SK-N-SH (cell line): ENCODE results near the gene DDIT3. TPM values are rescaled to one million over a fixed set of nuclear protein-coding genes. Genes with fewer than 3 reads are reported as not detected.

Experiments
- CTCF ChIA-PET: fragments of 300-600, 350-600 bp; formaldehyde crosslinking; extraction: SDS; loops from one replicate; lab custom pipeline; 2021; lab: Yijun Ruan, JAX
- POLR2A ChIA-PET: fragments of 350-600 bp; sonication (Branson Sonifier 250); formaldehyde crosslinking; extraction: SDS; loops from one replicate; lab custom pipeline; 2020; ENCODE audit warnings: antibody characterized with exemption, inconsistent platforms; lab: Yijun Ruan, JAX
- DNase-seq: peaks from one replicate; pipeline ENCODE4 v3.0.0; 2012
- H2AFZ ChIP-seq: fragments of 200-600 bp; sonication (generic); 2 replicates; pipeline ENCODE4 v1.8.1; 2016; ENCODE audit warnings: antibody characterized with exemption, mild to moderate bottlenecking, low read depth
- H3F3A ChIP-seq: fragments of 200-600 bp; sonication (generic); replicated peaks from 2 replicates; pipeline ENCODE3; 2016; ENCODE audit warnings: antibody characterized with exemption, mild to moderate bottlenecking; ENCODE audit not compliant: insufficient read depth
- H3K27ac ChIP-seq, 2 experiments: fragments of 200-500 bp in 1 of 2; fragments of 200-600 bp in 1 of 2; sonication (Bioruptor generic) in 1 of 2; sonication (generic), shearing (Covaris generic) in 1 of 2; 2 replicates each; pipeline versions ENCODE4 v1.5.1 to v1.6.1; 2014 to 2016; ENCODE audit warnings: low read depth in 2 of 2, inconsistent platforms in 1 of 2, low read length in 1 of 2, mild to moderate bottlenecking in 1 of 2, mixed read lengths in 1 of 2
- H3K27me3 ChIP-seq: fragments of 200-600 bp; sonication (generic), shearing (Covaris generic); 2 replicates; pipeline ENCODE4 v1.6.1; 2016; ENCODE audit warnings: mixed run types; ENCODE audit not compliant: insufficient read depth
- H3K36me3 ChIP-seq, 2 experiments: fragments of 200-500 bp in 1 of 2; fragments of 200-600 bp in 1 of 2; sonication (Bioruptor generic) in 1 of 2; sonication (generic) in 1 of 2; replicated peaks in 1 of 2; 2 replicates each; pipeline versions ENCODE3 to v1.5.1; 2014 to 2016; ENCODE audit warnings: low read length in 1 of 2, mild to moderate bottlenecking in 1 of 2; ENCODE audit not compliant: insufficient read depth in 2 of 2, control insufficient read depth in 1 of 2
- H3K4me1 ChIP-seq, 2 experiments: fragments of 200-500 bp in 1 of 2; fragments of 200-600 bp in 1 of 2; sonication (Bioruptor generic) in 1 of 2; sonication (generic), shearing (Covaris generic) in 1 of 2; 2 replicates each; pipeline versions ENCODE4 v1.5.1 to v1.6.1; 2014 to 2016; ENCODE audit warnings: low read depth in 1 of 2, low read length in 1 of 2, mixed run types in 1 of 2; ENCODE audit not compliant: insufficient read depth in 2 of 2, control insufficient read depth in 1 of 2
- H3K4me2 ChIP-seq: fragments of 200-600 bp; sonication (generic), shearing (Covaris generic); 2 replicates; pipeline ENCODE4 v1.6.1; 2017; ENCODE audit warnings: mixed run types
- H3K4me3 ChIP-seq, 2 experiments: fragments of 200-500 bp in 1 of 2; fragments of 200-600 bp in 1 of 2; sonication (Bioruptor generic) in 1 of 2; sonication (generic), shearing (Covaris generic) in 1 of 2; 2 replicates each; pipeline versions ENCODE4 v1.5.1 to v1.8.1; 2014 to 2016; ENCODE audit warnings: low read depth in 2 of 2, inconsistent platforms in 1 of 2, low read length in 1 of 2, mild to moderate bottlenecking in 1 of 2, mixed read lengths in 1 of 2, moderate library complexity in 1 of 2
- H3K79me2 ChIP-seq: fragments of 200-600 bp; sonication (generic); 2 replicates; pipeline ENCODE4 v1.8.1; 2017; ENCODE audit warnings: mild to moderate bottlenecking; ENCODE audit not compliant: insufficient read depth
- H3K9ac ChIP-seq: fragments of 200-600 bp; sonication (generic); 2 replicates; pipeline ENCODE4 v1.6.1; 2017; ENCODE audit warnings: mixed run types
- H3K9me2 ChIP-seq: fragments of 200-600 bp; sonication (generic); 2 replicates; pipeline ENCODE4 v1.6.1; 2017; ENCODE audit warnings: mixed run types
- H3K9me3 ChIP-seq: fragments of 200-600 bp; sonication (generic); 2 replicates; pipeline ENCODE4 v1.6.1; 2017; ENCODE audit warnings: mixed run types, mild to moderate bottlenecking, moderate library complexity
- H4K20me1 ChIP-seq: fragments of 200-600 bp; sonication (generic); 2 replicates; pipeline ENCODE4 v1.6.1; 2017; ENCODE audit warnings: mild to moderate bottlenecking, mixed run types; ENCODE audit not compliant: insufficient read depth
- ELF1 ChIP-seq: IDR thresholded peaks from 2 replicates; pipeline ENCODE4 v1.4.0; 2012
- EP300 ChIP-seq, 2 experiments: IDR thresholded peaks; 2 replicates each; pipeline versions ENCODE4 v1.4.0 to v1.6.1; 2012; ENCODE audit warnings: borderline replicate concordance in 1 of 2, low read depth in 1 of 2, low read length in 1 of 2
- GATA2 ChIP-seq: sonication (generic); formaldehyde crosslinking; IDR thresholded peaks from 2 replicates; pipeline ENCODE4 v1.5.0; 2020; ENCODE audit warnings: mild to moderate bottlenecking, missing genetic modification reagents
- MAX ChIP-seq: IDR thresholded peaks from 2 replicates; pipeline ENCODE4 v1.4.0; 2012; ENCODE audit warnings: low read depth
- MEF2A ChIP-seq: IDR thresholded peaks from 2 replicates; pipeline ENCODE4 v1.4.0; 2012; ENCODE audit warnings: low read depth, borderline replicate concordance
- NFIC ChIP-seq: IDR thresholded peaks from 2 replicates; pipeline ENCODE4 v1.4.0; 2012; ENCODE audit warnings: borderline replicate concordance
- NRF1 ChIP-seq: IDR thresholded peaks from 2 replicates; pipeline ENCODE4 v1.6.1; 2012; ENCODE audit warnings: low read depth, mild to moderate bottlenecking, low read length
- RCOR1 ChIP-seq: fragments of 150-350 bp; IDR thresholded peaks from 2 replicates; pipeline ENCODE4 v1.6.1; 2017; ENCODE audit warnings: antibody characterized with exemption, low read length
- REST ChIP-seq: IDR thresholded peaks from 2 replicates; pipeline ENCODE4 v1.6.1; 2012; ENCODE audit warnings: mild to moderate bottlenecking, low read depth, low read length, moderate library complexity
- SIN3A ChIP-seq: IDR thresholded peaks from 2 replicates; pipeline ENCODE4 v1.6.1; 2012; ENCODE audit warnings: low read depth, mild to moderate bottlenecking, low read length, moderate library complexity, borderline replicate concordance
- SMC3 ChIP-seq: IDR thresholded peaks from 2 replicates; pipeline ENCODE4 v1.6.1; 2012; ENCODE audit warnings: low read depth, low read length, improper control_type of control experiment
- TAF1 ChIP-seq: IDR thresholded peaks from 2 replicates; pipeline ENCODE4 v1.6.1; 2012; ENCODE audit warnings: low read depth, mild to moderate bottlenecking, low read length, moderate library complexity, borderline replicate concordance
- TEAD4 ChIP-seq: IDR thresholded peaks from 2 replicates; pipeline ENCODE4 v1.4.0; 2012; ENCODE audit warnings: mild to moderate bottlenecking, borderline replicate concordance; ENCODE audit not compliant: insufficient read depth
- USF1 ChIP-seq: IDR thresholded peaks from 2 replicates; pipeline ENCODE4 v1.4.0; 2012; ENCODE audit warnings: low read depth, borderline replicate concordance
- USF2 ChIP-seq: fragments of 150-350 bp; IDR thresholded peaks from 2 replicates; pipeline ENCODE4 v1.6.1; 2017; ENCODE audit warnings: antibody characterized with exemption, low read length, low read depth, borderline replicate concordance
- WGBS: methylation state at CpG from one replicate; pipeline ENCODE4 v1.1.6; 2017; ENCODE audit warnings: low lambda C conversion rate; 5-methylcytosine and 5-hydroxymethylcytosine counted together
- polyA plus RNA-seq, 3 experiments: library from polyadenylated mRNA; depleted of rRNA; stranded (reverse); fragments of >200 nt; gene quantifications; 2 replicates each; pipeline ENCODE4 v1.2.3, GENCODE V29; 2012

Gene DDIT3
- polyA plus RNA-seq, 1 of the 3 experiments (the other 2 are of a cell fraction), result 26.3 TPM

GRCh38 chr12:57473886-57474285 is 46.4 kb downstream of the DDIT3 start (continued):
- TF ChIP-seq REST (no peak), SIN3A (no peak), TAF1 (no peak), GATA2 (CRISPR knock-in tag) (no peak), USF1 (no peak), ELF1 (no peak), SMC3 (no peak), MEF2A (no peak)

- Histone ChIP-seq H3K79me2 (no peaks in the 10 kb centered on the region), H4K20me1 (no peaks in the 10 kb centered on the region), H3K27ac (no peak overlapping the region), H3K9ac (no peak overlapping the region), H3K36me3 (no peaks in the 10 kb centered on the region), H3K9me3 (no peaks in the 10 kb centered on the region), H3K4me2 (no peak overlapping the region), H3F3A (no peaks in the 10 kb centered on the region), H3K9me2 (no peaks in the 10 kb centered on the region), H3K4me3 (no peak overlapping the region), H3K4me1 (peaks cover 0 to 10% of the 10 kb centered on the region in 2 experiments; a peak in 3 of 4 replicates), H3K27me3 (peaks cover 81% of the 10 kb centered on the region), H2AFZ (no peak overlapping the region)
- no peak for DNase-seq
- TF ChIP-seq USF2 (no peak), NRF1 (no peak), GATA2 (CRISPR knock-in tag) (no peak), RCOR1 (no peak), NFIC (no peak), EP300 (IDR thresholded peaks at IDR 0.05; ENCODE audit: borderline replicate concordance in 1 of 2, low read depth in 1 of 2, low read length in 1 of 2) (no peak), TEAD4 (no peak), MAX (no peak)
- ChIA-PET CTCF (interaction anchor here (1.2 to 4.8 kb wide), 4 partner anchors 13 to 259 kb away, joined by 3 to 67 read pairs (median 6); partner anchors contain the start of genes GLI1 and MARS1), POLR2A (no interaction called here)
- WGBS, result 37% methylated on average over 3 of the region's 3 CpGs
These were observed 46.9 kb downstream of the DDIT3 start for GRCh38 chr12:57473392-57473791.
